Parathyroid adenoma (tissue), 2 donors: ENCODE results near the gene ENOPH1.
"Not testable (repeated sequence)": the region's sequence is repeated elsewhere in the genome, so short reads cannot be mapped to it uniquely, and the experiment has no call there.

ENCODE experiments used
- H2AFZ ChIP-seq: fragments of 300-600 bp; sonication (generic); one replicate; pipeline ENCODE4 v1.7.0; 2017; ENCODE audit warnings: antibody characterized with exemption, mild to moderate bottlenecking
- H3K27ac ChIP-seq: fragments of 300-600 bp; sonication (generic); one replicate; pipeline ENCODE4 v1.7.0; 2017
- H3K27me3 ChIP-seq: fragments of 300-600 bp; sonication (generic); one replicate; pipeline ENCODE4 v1.7.0; 2017; ENCODE audit warnings: low read length; ENCODE audit not compliant: control insufficient read depth, insufficient read depth
- H3K36me3 ChIP-seq: fragments of 300-600 bp; sonication (generic); one replicate; pipeline ENCODE4 v1.7.0; 2017; ENCODE audit warnings: low read length; ENCODE audit not compliant: control insufficient read depth, insufficient read depth
- H3K4me1 ChIP-seq: fragments of 300-600 bp; sonication (generic); one replicate; pipeline ENCODE4 v1.7.0; 2017; ENCODE audit warnings: control low read depth
- H3K4me2 ChIP-seq: fragments of 300-600 bp; sonication (generic); one replicate; pipeline ENCODE4 v1.7.0; 2017; ENCODE audit warnings: low read length
- H3K4me3 ChIP-seq: fragments of 300-600 bp; sonication (generic); one replicate; pipeline ENCODE4 v1.7.0; 2017; ENCODE audit warnings: low read depth, low read length
- H3K79me2 ChIP-seq: fragments of 300-600 bp; sonication (generic); one replicate; pipeline ENCODE4 v1.7.0; 2017; ENCODE audit warnings: control low read depth
- H3K9ac ChIP-seq: fragments of 300-600 bp; sonication (generic); one replicate; pipeline ENCODE4 v1.7.0; 2017; ENCODE audit warnings: mild to moderate bottlenecking
- H3K9me3 ChIP-seq: fragments of 300-600 bp; sonication (generic); one replicate; pipeline ENCODE4 v1.7.0; 2017; ENCODE audit warnings: low read length; ENCODE audit not compliant: control insufficient read depth
- CTCF ChIP-seq: fragments of 300-600 bp; sonication (generic); IDR thresholded peaks from one replicate; pipeline ENCODE4 v1.7.0; 2017; ENCODE audit warnings: antibody characterized with exemption, mild to moderate bottlenecking
- donor health status: primary hyperparathyroidism.

ENOPH1 gene

GRCh38 chr4:82398263-82398662 is 32.1 kb upstream of the ENOPH1 start:
- Histone ChIP-seq H3K4me2 (no peak overlapping the region), H3K27ac (no peak overlapping the region), H3K9ac (no peak overlapping the region), H3K4me3 (no peak overlapping the region), H3K36me3 (no peaks in the 10 kb centered on the region), H2AFZ (no peak overlapping the region), H3K4me1 (no peaks in the 10 kb centered on the region), H3K79me2 (no peaks in the 10 kb centered on the region), H3K9me3 (no peaks in the 10 kb centered on the region), H3K27me3 (no peaks in the 10 kb centered on the region)
- TF ChIP-seq CTCF = no peak

- Histone ChIP-seq H3K79me2 (no peaks in the 10 kb centered on the region), H3K4me3 (no peak overlapping the region), H3K9me3 (no peaks in the 10 kb centered on the region), H3K4me1 (no peaks in the 10 kb centered on the region), H3K4me2 (no peak overlapping the region), H3K27ac (no peak overlapping the region), H3K9ac (no peak overlapping the region), H3K27me3 (no peaks in the 10 kb centered on the region), H2AFZ (no peak overlapping the region), H3K36me3 (no peaks in the 10 kb centered on the region)
- TF ChIP-seq CTCF = no peak
These were observed 28.8 kb upstream of the ENOPH1 start for GRCh38 chr4:82401600-82401999.

GRCh38 chr4:82402196-82402775 is 28.1 kb upstream of the ENOPH1 start:
- Histone ChIP-seq H3K9me3 (no peaks in the 10 kb centered on the region), H3K4me1 (no peaks in the 10 kb centered on the region), H3K9ac (no peak overlapping the region), H3K36me3 (no peaks in the 10 kb centered on the region), H2AFZ (no peak overlapping the region), H3K27ac (no peak overlapping the region), H3K79me2 (no peaks in the 10 kb centered on the region), H3K27me3 (no peaks in the 10 kb centered on the region), H3K4me2 (no peak overlapping the region), H3K4me3 (no peak overlapping the region)
- TF ChIP-seq CTCF = no peak

GRCh38 chr4:82403725-82404124 is 26.7 kb upstream of the ENOPH1 start:
- H3K36me3 ChIP-seq = no peaks in the 10 kb centered on the region
- no peak overlapping the region for H3K4me3 ChIP-seq
- TF ChIP-seq CTCF = no peak

GRCh38 chr4:82415061-82415460 is 15.3 kb upstream of the ENOPH1 start:
- H3K4me3 ChIP-seq, H2AFZ ChIP-seq, H3K4me2 ChIP-seq, H3K27me3 ChIP-seq, H3K9ac ChIP-seq, H3K79me2 ChIP-seq, H3K36me3 ChIP-seq, H3K9me3 ChIP-seq, H3K4me1 ChIP-seq, H3K27ac ChIP-seq: not testable (repeated sequence)

More at GRCh38 chr4:82403725-82404124, 26.7 kb upstream of the ENOPH1 start:
- no peaks in the 10 kb centered on the region for H3K27me3 ChIP-seq
- H3K9me3 ChIP-seq = no peaks in the 10 kb centered on the region
- H3K27ac ChIP-seq = no peak overlapping the region
- H2AFZ ChIP-seq = no peak overlapping the region
- H3K4me2 ChIP-seq = no peak overlapping the region
- no peaks in the 10 kb centered on the region for H3K4me1 ChIP-seq
- no peak overlapping the region for H3K9ac ChIP-seq
- no peaks in the 10 kb centered on the region for H3K79me2 ChIP-seq
